ENCODE data around the gene SRP9. TPM values are rescaled to one million over a fixed set of nuclear protein-coding genes. Genes with fewer than 3 reads are reported as not detected.
A peak's percentile ranks its signal among the peaks of the same experiment; 100 is the strongest.

SRP9 gene, protein sequence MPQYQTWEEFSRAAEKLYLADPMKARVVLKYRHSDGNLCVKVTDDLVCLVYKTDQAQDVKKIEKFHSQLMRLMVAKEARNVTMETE
- total RNA-seq, result 49.4 TPM

GRCh38 chr1:225777583-225778336 is at the start of gene SRP9:
Gene SRP9, plus strand, starts transcription at chr1:225777826. Its CDS starts 115 bp downstream, at chr1:225777941.
- peak within 1 kb of the TSS; percentile 68 to 89 for H3K4me3 ChIP-seq
- DNase-seq (ENCODE audit: low spot score in 2 of 2), result peak; percentile 97 to 100
- TF ChIP-seq, protein P1, sequence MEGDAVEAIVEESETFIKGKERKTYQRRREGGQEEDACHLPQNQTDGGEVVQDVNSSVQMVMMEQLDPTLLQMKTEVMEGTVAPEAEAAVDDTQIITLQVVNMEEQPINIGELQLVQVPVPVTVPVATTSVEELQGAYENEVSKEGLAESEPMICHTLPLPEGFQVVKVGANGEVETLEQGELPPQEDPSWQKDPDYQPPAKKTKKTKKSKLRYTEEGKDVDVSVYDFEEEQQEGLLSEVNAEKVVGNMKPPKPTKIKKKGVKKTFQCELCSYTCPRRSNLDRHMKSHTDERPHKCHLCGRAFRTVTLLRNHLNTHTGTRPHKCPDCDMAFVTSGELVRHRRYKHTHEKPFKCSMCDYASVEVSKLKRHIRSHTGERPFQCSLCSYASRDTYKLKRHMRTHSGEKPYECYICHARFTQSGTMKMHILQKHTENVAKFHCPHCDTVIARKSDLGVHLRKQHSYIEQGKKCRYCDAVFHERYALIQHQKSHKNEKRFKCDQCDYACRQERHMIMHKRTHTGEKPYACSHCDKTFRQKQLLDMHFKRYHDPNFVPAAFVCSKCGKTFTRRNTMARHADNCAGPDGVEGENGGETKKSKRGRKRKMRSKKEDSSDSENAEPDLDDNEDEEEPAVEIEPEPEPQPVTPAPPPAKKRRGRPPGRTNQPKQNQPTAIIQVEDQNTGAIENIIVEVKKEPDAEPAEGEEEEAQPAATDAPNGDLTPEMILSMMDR (IDR thresholded peaks at IDR 0.05), result peak; percentile 86 to 93 (median 90)
- intact Hi-C loops (cut with DNase I), result loop anchor here (1.0 to 5.0 kb wide), 4 partner anchors 33 to 200 kb away; partner anchors contain the start of gene EPHX1
- no peaks in the 10 kb centered on the region for H3K9me3 ChIP-seq
- H3K27ac ChIP-seq, result peak within 1 kb of the TSS; percentile 89 to 95
- H3K4me1 ChIP-seq, result peaks cover 0 to 30% of the 10 kb centered on the region in 2 donors
- H3K36me3 ChIP-seq, result no peaks in the 10 kb centered on the region
- H3K27me3 ChIP-seq, result no peaks in the 10 kb centered on the region

- Histone ChIP-seq H3K27ac (no peak overlapping the region), H3K9me3 (no peaks in the 10 kb centered on the region), H3K4me1 (peaks cover 0 to 14% of the 10 kb centered on the region in 2 donors), H3K4me3 (no peak overlapping the region), H3K27me3 (no peaks in the 10 kb centered on the region), H3K36me3 (no peaks in the 10 kb centered on the region)
- TF ChIP-seq, protein P1 (IDR thresholded peaks at IDR 0.05), result no peak
- intact Hi-C loops (cut with DNase I), result no loop called here
- DNase-seq (ENCODE audit: low spot score in 2 of 2), result no peak
These were observed 46.1 kb upstream of the SRP9 start for GRCh38 chr1:225731491-225731890.

DNA sequence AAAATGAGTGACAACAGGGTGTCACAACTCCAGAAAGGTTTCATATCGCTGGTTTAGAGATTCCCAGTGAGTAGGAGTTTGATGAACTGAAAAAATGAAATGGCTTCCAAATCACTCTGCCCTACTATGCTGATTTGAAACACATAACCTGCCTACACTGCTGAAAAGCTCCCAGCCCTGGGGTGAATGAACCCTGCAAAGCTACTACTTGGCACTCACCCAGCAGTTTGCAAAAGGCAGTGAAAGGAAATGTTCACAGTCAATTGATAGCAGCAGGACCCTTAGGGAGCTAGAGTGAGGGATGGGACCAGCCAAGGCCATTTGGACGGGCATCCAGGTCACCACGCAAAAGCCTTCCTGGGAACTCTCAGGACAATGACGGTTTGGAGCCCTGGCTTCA is 44.4 kb upstream of the SRP9 start:
- intact Hi-C loops (cut with DNase I), result no loop called here
- Histone ChIP-seq H3K4me1 (peaks cover 0 to 21% of the 10 kb centered on the region in 2 donors), H3K27ac (no peak overlapping the region), H3K9me3 (no peaks in the 10 kb centered on the region), H3K27me3 (no peaks in the 10 kb centered on the region), H3K4me3 (no peak overlapping the region), H3K36me3 (no peaks in the 10 kb centered on the region)
- DNase-seq (ENCODE audit: low spot score in 2 of 2), result no peak
- TF ChIP-seq, protein P1 (IDR thresholded peaks at IDR 0.05), result no peak

- Histone ChIP-seq H3K4me1 (peaks cover 0 to 21% of the 10 kb centered on the region in 2 donors), H3K36me3 (no peaks in the 10 kb centered on the region), H3K27me3 (no peaks in the 10 kb centered on the region), H3K9me3 (no peaks in the 10 kb centered on the region), H3K4me3 (peak overlapping the region in 1 of 2 donors; percentile 27), H3K27ac (peak overlapping the region; percentile 69 to 89)
- TF ChIP-seq, protein P1 (IDR thresholded peaks at IDR 0.05), result no peak
- intact Hi-C loops (cut with DNase I), result loop anchor here (1.0 to 2.0 kb wide), 3 partner anchors 27 to 82 kb away; partner anchors contain the start of gene ENAH
- DNase-seq (ENCODE audit: low spot score in 2 of 2), result peak; percentile 77 to 95
These were observed 42.1 kb upstream of the SRP9 start for GRCh38 chr1:225735252-225736149.

DNA sequence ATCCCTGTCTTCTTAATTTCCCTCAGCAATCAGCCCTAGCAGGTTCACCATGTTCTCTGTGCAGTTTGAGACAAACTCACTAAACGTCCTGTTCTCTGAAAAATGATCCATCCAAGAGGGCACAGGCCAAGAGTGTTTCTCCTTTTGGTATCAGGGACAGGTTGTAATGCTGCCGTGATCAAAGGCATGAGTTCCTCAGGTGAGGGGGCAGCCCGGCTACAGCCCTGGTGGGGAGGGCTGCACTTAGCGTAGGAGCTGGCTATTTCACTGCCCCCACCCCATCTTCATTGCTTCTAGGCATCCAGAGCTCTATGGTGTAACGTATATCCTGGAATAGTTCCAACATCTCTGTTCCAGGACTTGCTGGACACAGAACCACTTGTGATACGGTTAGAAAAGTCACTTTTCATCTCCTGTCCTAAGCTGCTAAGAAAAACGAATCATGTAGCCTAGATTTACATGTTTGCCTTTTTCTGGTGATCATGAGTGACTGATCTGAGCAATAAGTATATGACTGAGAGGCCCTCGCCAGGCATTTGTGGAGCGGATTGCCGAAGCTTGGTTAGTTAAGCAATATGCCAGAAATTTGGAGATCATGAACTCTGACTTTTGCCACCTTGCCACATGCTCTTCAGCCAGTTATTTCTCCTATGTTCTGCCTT is 41.1 kb upstream of the SRP9 start:
- intact Hi-C loops (cut with DNase I), result loop anchor here (2.0 kb wide), 1 partner anchor 26 kb away; no protein-coding TSS in a partner anchor
- no peaks in the 10 kb centered on the region for H3K36me3 ChIP-seq
- peaks cover 0 to 21% of the 10 kb centered on the region in 2 donors for H3K4me1 ChIP-seq
- peak overlapping the region in 1 of 2 donors; percentile 27 for H3K4me3 ChIP-seq
- no peaks in the 10 kb centered on the region for H3K27me3 ChIP-seq
- DNase-seq (ENCODE audit: low spot score in 2 of 2), result no peak
- peak overlapping the region; percentile 69 to 89 for H3K27ac ChIP-seq
- TF ChIP-seq, protein P1 (IDR thresholded peaks at IDR 0.05), result no peak
- no peaks in the 10 kb centered on the region for H3K9me3 ChIP-seq
